CD4-positive, alpha-beta T cell (primary cell): ENCODE measurements around the gene ESRRG. TPM values are rescaled to one million over a fixed set of nuclear protein-coding genes. Genes with fewer than 3 reads are reported as not detected.

Experiments used
- ATAC-seq: fragments of 200-7000 bp; cut with Tn5 transposase; one replicate; pipeline ENCODE4 v1.10.0; 2022; ENCODE audit warnings: mild to moderate bottlenecking; ENCODE audit not compliant: poor library complexity
- CTCF ChIA-PET: fragments of 350-600 bp; sonication (Branson Sonifier 250); formaldehyde crosslinking; loops from one replicate; lab custom pipeline; 2021; ENCODE audit warnings: antibody characterized with exemption, inconsistent platforms; lab: Charles Lee
- POLR2A ChIA-PET: fragments of 350-600 bp; sonication (Branson Sonifier 250); formaldehyde crosslinking; loops from one replicate; lab custom pipeline; 2021; ENCODE audit warnings: antibody characterized with exemption, inconsistent platforms; lab: Charles Lee
- DNase-seq, 14 experiments: peaks; one replicate each; pipeline ENCODE4 v3.0.0-alpha.2; 2013 to 2020; ENCODE audit warnings: mixed read lengths in 2 of 14
- H3K27ac ChIP-seq, 2 donors: one replicate each; pipeline versions ENCODE4 v1.5.1 to v1.7.0; 2013; ENCODE audit warnings: low read length in 2 of 2, low read depth in 1 of 2, mild to moderate bottlenecking in 1 of 2
- H3K27me3 ChIP-seq, 2 experiments: 1 replicate in 1 of 2; 2 replicates in 1 of 2; pipeline versions ENCODE4 v1.6.1 to v1.7.0; 2013; ENCODE audit warnings: low read length in 2 of 2, control low read depth in 1 of 2, mild to moderate bottlenecking in 1 of 2, moderate library complexity in 1 of 2; ENCODE audit not compliant: insufficient read depth in 2 of 2, control insufficient read depth in 1 of 2
- H3K36me3 ChIP-seq: one replicate; pipeline ENCODE4 v1.6.1; 2013; ENCODE audit warnings: low read length, control low read depth; ENCODE audit not compliant: insufficient read depth
- H3K4me1 ChIP-seq: one replicate; pipeline ENCODE4 v1.6.1; 2013; ENCODE audit warnings: low read length, control low read depth; ENCODE audit not compliant: insufficient read depth
- H3K4me3 ChIP-seq: one replicate; pipeline ENCODE4 v1.5.1; 2013; ENCODE audit warnings: mild to moderate bottlenecking, low read length, moderate library complexity
- H3K9me3 ChIP-seq, 2 experiments: 1 replicate in 1 of 2; 2 replicates in 1 of 2; pipeline versions ENCODE4 v1.6.1 to v1.7.0; 2013; ENCODE audit warnings: low read length in 2 of 2, mild to moderate bottlenecking in 2 of 2, control low read depth in 1 of 2, moderate library complexity in 1 of 2; ENCODE audit not compliant: control insufficient read depth in 1 of 2, insufficient read depth in 1 of 2
- H3K27ac Mint-ChIP-seq: one replicate; pipeline ENCODE4 v1.8.0; 2020; ENCODE audit warnings: mixed read lengths
- H3K27me3 Mint-ChIP-seq: one replicate; pipeline ENCODE4 v1.8.0; 2021; ENCODE audit warnings: mixed read lengths
- H3K36me3 Mint-ChIP-seq: one replicate; pipeline ENCODE4 v1.8.0; 2021; ENCODE audit warnings: low read depth, mixed read lengths
- H3K4me1 Mint-ChIP-seq: one replicate; pipeline ENCODE4 v1.8.0; 2021; ENCODE audit warnings: low read depth, mixed read lengths
- H3K4me3 Mint-ChIP-seq: one replicate; pipeline ENCODE4 v1.8.0; 2020; ENCODE audit warnings: mild to moderate bottlenecking, mixed read lengths
- H3K9me3 Mint-ChIP-seq: one replicate; pipeline ENCODE4 v1.8.0; 2020; ENCODE audit warnings: mixed read lengths
- CTCF ChIP-seq: fragments of 200-600 bp; IDR thresholded peaks from one replicate; pipeline ENCODE4 v1.8.0; 2022; ENCODE audit warnings: antibody characterized with exemption, mild to moderate bottlenecking
- intact Hi-C, 2 experiments: fragments of 100-400 bp; cut with DNase I in 1 of 2; cut with micrococcal nuclease in 1 of 2; formaldehyde crosslinking; loops; one replicate each; pipeline versions ENCODE4 v1.15.1 to v1.9.0; 2023 to 2025; cut with DNase I, micrococcal nuclease
- total RNA-seq, 174 experiments: library from RNA in 2 of 174; stranded (reverse) in 2 of 174; gene quantifications; one replicate each; pipeline ENCODE4 v1.2.3 and lab custom pipeline; 2021 to 2026

Gene ESRRG
- total RNA-seq, 2 experiments from 2014 or later, result not detected

- CTCF ChIA-PET, result no interaction called here
- H3K36me3 ChIP-seq, result no peaks in the 10 kb centered on the region
- no peaks in the 10 kb centered on the region for H3K4me1 Mint-ChIP-seq
Observed at GRCh38 chr1:216464489-216464888, 258.7 kb downstream of the ESRRG start.

GRCh38 chr1:216462066-216462775, 261.0 kb downstream of the ESRRG start:
- no peak for TF ChIP-seq CTCF
- no peaks in the 10 kb centered on the region for H3K4me1 ChIP-seq
- H3K4me3 Mint-ChIP-seq, result no peak overlapping the region
- no peaks in the 10 kb centered on the region for H3K4me1 Mint-ChIP-seq
- no peaks in the 10 kb centered on the region for H3K27me3 Mint-ChIP-seq
- ChIA-PET CTCF (no interaction called here), POLR2A (no interaction called here)
- H3K27ac Mint-ChIP-seq, result no peak overlapping the region
- DNase-seq (no peak), ATAC-seq (no peak)
- peaks cover 2% of the 10 kb centered on the region for H3K9me3 Mint-ChIP-seq
- intact Hi-C loops, result no loop called here
- no peaks in the 10 kb centered on the region for H3K36me3 ChIP-seq
- no peak overlapping the region for H3K4me3 ChIP-seq
- peaks cover 0 to 6% of the 10 kb centered on the region in 2 experiments for H3K9me3 ChIP-seq
- H3K36me3 Mint-ChIP-seq, result no peaks in the 10 kb centered on the region
- H3K27me3 ChIP-seq, result no peaks in the 10 kb centered on the region
- no peak overlapping the region for H3K27ac ChIP-seq

More at GRCh38 chr1:216464489-216464888, 258.7 kb downstream of the ESRRG start:
- intact Hi-C loops, result no loop called here
- no peak overlapping the region for H3K27ac ChIP-seq
- H3K27me3 ChIP-seq, result no peaks in the 10 kb centered on the region
- TF ChIP-seq CTCF, result no peak
- no peaks in the 10 kb centered on the region for H3K4me1 ChIP-seq
- POLR2A ChIA-PET, result no interaction called here
- no peak overlapping the region for H3K4me3 Mint-ChIP-seq
- no peaks in the 10 kb centered on the region for H3K27me3 Mint-ChIP-seq
- no peak for ATAC-seq
- H3K4me3 ChIP-seq, result no peak overlapping the region
- peaks cover 5% of the 10 kb centered on the region for H3K9me3 Mint-ChIP-seq
- no peaks in the 10 kb centered on the region for H3K36me3 Mint-ChIP-seq
- peaks cover 0 to 6% of the 10 kb centered on the region in 2 experiments for H3K9me3 ChIP-seq
- no peak for DNase-seq
- H3K27ac Mint-ChIP-seq, result no peak overlapping the region

GRCh38 chr1:216461466-216461865, 261.8 kb downstream of the ESRRG start:
- H3K4me1 Mint-ChIP-seq, result no peaks in the 10 kb centered on the region
- Histone ChIP-seq H3K4me1 (no peaks in the 10 kb centered on the region), H3K9me3 (peaks cover 0 to 6% of the 10 kb centered on the region in 2 experiments), H3K27me3 (no peaks in the 10 kb centered on the region), H3K4me3 (no peak overlapping the region), H3K36me3 (no peaks in the 10 kb centered on the region), H3K27ac (no peak overlapping the region)
- TF ChIP-seq CTCF, result no peak
- no peaks in the 10 kb centered on the region for H3K27me3 Mint-ChIP-seq
- ChIA-PET CTCF (no interaction called here), POLR2A (no interaction called here)
- H3K36me3 Mint-ChIP-seq, result no peaks in the 10 kb centered on the region
- ATAC-seq, result no peak
- H3K9me3 Mint-ChIP-seq, result peaks cover 2% of the 10 kb centered on the region
- intact Hi-C loops, result no loop called here
- no peak for DNase-seq
- no peak overlapping the region for H3K27ac Mint-ChIP-seq
- no peak overlapping the region for H3K4me3 Mint-ChIP-seq
